GM18526 (cell line): Measurements from ENCODE around the gene ATP6V0B.

ENCODE experiments used
- POLR2A ChIP-seq: IDR thresholded peaks from 3 replicates; pipeline ENCODE4 v1.6.1; 2011; ENCODE audit not compliant: insufficient read length; ENCODE audit errors: extremely low read depth

ATP6V0B gene

DNA sequence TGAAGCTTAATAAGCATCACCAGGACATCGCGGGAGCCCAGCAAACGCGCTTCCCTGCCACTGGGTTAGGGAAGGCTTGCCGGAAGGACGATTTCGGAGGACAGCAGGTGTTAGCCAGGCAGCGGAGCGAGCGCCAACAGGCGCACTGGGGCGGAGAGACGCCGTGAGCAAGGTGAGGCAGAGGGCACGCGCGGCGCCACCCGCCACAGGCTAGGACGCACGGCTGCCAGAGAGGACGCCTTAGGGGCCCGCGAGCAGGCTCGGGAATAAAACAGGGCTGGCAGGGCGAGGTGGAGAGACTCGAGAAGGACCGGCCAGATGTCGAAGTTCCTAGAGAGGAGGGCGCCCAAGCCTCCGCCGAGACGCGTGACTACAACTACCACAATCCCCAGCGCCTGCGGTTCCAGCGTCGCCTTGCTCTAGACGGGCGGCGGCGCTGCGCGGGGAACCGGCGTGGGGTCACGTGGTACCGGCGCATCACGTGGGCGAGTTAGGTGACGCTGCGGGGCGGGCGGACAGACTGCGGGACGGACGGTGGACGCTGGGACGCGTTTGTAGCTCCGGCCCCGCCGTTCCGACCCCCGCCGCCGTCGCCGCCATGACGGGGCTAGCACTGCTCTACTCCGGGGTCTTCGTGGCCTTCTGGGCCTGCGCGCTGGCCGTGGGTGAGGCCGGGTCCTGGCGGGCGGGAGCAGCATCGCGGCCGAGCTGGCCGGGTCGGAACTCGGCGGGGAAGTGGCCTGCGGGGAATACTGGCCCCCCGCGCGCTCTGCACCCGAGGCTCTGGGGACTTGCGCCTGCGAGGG is at the start of gene ATP6V0B:
Gene ATP6V0B, plus strand, starts transcription at position 518 of the 806 bp plus-strand sequence. Its CDS starts 81 bp downstream, at position 599.
- TF ChIP-seq POLR2A: peak; percentile 69

DNA sequence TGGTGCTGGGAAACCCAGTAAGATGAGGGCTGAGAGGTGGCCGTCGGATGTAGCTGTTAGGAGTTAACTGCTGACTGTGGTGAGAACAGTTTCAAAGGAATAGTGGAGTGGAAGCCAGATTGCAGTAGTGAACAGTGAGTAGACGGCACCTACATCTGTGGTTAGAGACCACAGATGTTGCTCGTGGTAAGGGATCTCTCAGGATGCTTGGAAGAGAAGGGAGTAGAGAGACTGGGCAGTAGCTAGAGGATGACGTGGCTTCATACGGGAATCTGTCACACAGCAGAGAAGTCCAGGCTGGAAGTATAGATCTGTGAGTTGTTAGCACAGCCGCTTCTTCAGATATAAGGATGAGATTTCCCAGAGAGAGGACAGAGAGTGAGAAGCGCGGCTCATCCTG is 48.9 kb upstream of the ATP6V0B start:
- no peak for TF ChIP-seq POLR2A

DNA sequence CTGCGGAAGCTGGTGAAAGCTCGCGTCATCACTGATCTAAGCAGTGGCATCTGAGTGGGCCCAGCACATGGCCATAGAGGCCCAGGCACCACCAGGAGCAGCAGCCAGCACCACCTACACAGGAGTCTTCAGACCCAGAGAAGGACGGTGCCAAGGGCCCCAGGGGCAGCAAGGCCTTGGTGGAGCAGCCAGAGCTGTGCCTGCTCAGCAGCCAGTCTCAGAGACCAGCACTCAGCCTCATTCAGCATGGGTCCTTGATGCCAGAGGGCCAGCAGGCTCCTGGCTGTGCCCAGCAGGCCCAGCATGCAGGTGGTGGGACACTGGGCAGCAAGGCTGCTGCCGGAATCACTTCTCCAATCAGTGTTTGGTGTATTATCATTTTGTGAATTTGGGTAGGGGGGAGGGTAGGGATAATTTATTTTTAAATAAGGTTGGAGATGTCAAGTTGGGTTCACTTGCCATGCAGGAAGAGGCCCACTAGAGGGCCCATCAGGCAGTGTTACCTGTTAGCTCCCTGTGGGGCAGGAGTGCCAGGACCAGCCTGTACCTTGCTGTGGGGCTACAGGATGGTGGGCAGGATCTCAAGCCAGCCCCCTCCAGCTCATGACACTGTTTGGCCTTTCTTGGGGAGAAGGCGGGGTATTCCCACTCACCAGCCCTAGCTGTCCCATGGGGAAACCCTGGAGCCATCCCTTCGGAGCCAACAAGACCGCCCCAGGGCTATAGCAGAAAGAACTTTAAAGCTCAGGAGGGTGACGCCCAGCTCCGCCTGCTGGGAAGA is 44.4 kb upstream of the ATP6V0B start:
- TF ChIP-seq POLR2A: no peak

- no peak for TF ChIP-seq POLR2A
These were observed 43.8 kb upstream of the ATP6V0B start for GRCh38 chr1:43930949-43931275.

DNA sequence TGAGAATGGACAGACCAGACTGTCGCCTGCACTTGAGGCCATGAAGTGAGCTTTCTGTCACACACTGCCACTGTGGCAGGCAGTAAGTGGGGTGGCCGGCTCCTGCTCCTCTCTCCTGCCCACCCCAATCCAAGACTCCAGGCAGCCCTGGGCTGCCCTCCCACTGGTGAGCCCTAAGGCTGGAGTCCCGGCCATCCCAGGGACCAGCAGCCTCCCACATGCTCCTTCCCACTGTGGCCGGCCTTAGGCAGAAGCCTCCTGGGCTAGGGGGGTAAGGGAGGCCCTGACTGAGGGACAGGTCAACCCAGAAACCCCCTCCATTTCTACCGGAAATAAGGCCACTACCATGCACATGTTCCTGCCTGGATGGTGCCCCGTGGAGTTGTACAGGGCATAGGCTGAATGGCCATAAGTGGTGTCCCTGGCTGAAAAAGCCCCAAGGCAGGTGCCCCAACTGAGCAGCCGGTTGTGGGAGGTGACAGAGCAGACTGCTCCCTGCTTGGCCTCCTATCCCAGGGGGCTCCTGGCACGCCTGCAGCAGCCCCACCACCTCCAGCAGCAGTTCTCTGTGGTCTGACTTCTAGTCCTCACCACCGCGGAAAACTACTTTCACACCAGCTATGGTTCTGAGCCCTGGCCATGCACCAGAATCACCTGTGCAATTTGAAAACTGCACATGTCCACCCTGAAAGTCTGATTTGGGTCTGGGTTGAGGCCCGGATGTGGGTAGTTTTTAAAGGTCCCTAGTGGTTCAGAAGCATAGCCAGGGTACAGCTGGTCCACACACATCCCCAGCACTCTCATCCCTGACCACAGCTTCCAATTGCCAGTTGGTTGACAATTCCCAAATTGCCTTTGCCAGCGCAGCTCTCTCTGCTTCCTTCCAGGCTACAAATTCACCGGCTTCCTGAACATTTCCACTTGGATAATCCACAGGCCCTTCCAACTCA is 42.8 kb upstream of the ATP6V0B start:
- TF ChIP-seq POLR2A: no peak

- no peak for TF ChIP-seq POLR2A
These were observed 41.9 kb upstream of the ATP6V0B start for GRCh38 chr1:43932786-43933385.

GRCh38 chr1:43933386-43934100 is 41.2 kb upstream of the ATP6V0B start, which contains the start of gene ARTN:
Gene ARTN, plus strand, starts transcription at chr1:43933801. Its CDS starts 1,856 bp downstream, at chr1:43935657.
- no peak for TF ChIP-seq POLR2A

GRCh38 chr1:43934101-43934985 is 40.4 kb upstream of the ATP6V0B start:
- no peak for TF ChIP-seq POLR2A

GRCh38 chr1:43934986-43935324 is 39.8 kb upstream of the ATP6V0B start:
- TF ChIP-seq POLR2A: no peak

DNA sequence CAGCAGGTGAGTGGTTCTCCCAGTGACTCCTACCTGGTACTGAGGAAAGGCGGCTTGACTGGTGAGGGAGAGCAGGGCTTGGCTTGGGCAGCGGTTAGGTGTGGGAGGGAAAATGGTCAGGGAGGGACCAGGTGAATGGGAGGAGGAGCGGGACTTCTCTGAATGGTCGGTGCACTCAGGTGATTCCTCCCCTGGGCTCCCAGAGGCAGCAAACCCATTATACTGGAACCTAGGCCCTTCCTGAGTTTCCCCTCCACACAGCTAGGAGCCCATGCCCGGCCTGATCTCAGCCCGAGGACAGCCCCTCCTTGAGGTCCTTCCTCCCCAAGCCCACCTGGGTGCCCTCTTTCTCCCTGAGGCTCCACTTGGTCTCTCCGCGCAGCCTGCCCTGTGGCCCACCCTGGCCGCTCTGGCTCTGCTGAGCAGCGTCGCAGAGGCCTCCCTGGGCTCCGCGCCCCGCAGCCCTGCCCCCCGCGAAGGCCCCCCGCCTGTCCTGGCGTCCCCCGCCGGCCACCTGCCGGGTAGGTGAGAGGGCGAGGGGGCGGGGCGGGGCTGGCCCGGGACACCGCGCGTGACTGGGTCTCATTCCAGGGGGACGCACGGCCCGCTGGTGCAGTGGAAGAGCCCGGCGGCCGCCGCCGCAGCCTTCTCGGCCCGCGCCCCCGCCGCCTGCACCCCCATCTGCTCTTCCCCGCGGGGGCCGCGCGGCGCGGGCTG is 38.9 kb upstream of the ATP6V0B start:
- TF ChIP-seq POLR2A: no peak

DNA sequence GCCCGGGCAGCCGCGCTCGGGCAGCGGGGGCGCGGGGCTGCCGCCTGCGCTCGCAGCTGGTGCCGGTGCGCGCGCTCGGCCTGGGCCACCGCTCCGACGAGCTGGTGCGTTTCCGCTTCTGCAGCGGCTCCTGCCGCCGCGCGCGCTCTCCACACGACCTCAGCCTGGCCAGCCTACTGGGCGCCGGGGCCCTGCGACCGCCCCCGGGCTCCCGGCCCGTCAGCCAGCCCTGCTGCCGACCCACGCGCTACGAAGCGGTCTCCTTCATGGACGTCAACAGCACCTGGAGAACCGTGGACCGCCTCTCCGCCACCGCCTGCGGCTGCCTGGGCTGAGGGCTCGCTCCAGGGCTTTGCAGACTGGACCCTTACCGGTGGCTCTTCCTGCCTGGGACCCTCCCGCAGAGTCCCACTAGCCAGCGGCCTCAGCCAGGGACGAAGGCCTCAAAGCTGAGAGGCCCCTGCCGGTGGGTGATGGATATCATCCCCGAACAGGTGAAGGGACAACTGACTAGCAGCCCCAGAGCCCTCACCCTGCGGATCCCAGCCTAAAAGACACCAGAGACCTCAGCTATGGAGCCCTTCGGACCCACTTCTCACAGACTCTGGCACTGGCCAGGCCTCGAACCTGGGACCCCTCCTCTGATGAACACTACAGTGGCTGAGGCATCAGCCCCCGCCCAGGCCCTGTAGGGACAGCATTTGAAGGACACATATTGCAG is 38.2 kb upstream of the ATP6V0B start:
- TF ChIP-seq POLR2A: no peak
